SK-N-MC (cell line): ENCODE measurements around the gene VSTM4.

Experiments used
- DNase-seq: peaks from one replicate; pipeline ENCODE4 v3.0.0-alpha.2; 2011; ENCODE audit warnings: low read depth, low spot score
- H3K27ac ChIP-seq: fragments of 200-600 bp; sonication (generic); 2 replicates; pipeline ENCODE4 v1.5.1; 2016; ENCODE audit warnings: mixed run types
- H3K36me3 ChIP-seq: fragments of 200-600 bp; sonication (generic); 2 replicates; pipeline ENCODE4 v1.6.1; 2017; ENCODE audit warnings: antibody characterized with exemption, low read length, mixed read lengths; ENCODE audit not compliant: insufficient read depth
- H3K4me3 ChIP-seq: fragments of 200-600 bp; sonication (generic); 2 replicates; pipeline ENCODE4 v1.5.1; 2016
- H3K9ac ChIP-seq: fragments of 200-600 bp; sonication (generic); 2 replicates; pipeline ENCODE4 v1.8.0; 2017; ENCODE audit warnings: mixed run types, mixed read lengths; ENCODE audit not compliant: insufficient read length
- H3K9me3 ChIP-seq: fragments of 200-600 bp; sonication (generic); 2 replicates; pipeline ENCODE4 v1.6.1; 2017; ENCODE audit warnings: low read depth, mild to moderate bottlenecking, antibody characterized with exemption, low read length, moderate library complexity, mixed read lengths
- EZH2 ChIP-seq: fragments of 200-600 bp; sonication (generic); IDR thresholded peaks from one replicate; pipeline ENCODE4 v1.6.1; 2017; ENCODE audit warnings: antibody characterized with exemption
- FOXP2 ChIP-seq: optimal IDR thresholded peaks from 2 replicates; pipeline ENCODE3; 2011; ENCODE audit warnings: mild to moderate bottlenecking, moderate library complexity; ENCODE audit not compliant: insufficient read depth; ENCODE audit errors: extremely low read length, control extremely low read depth
- POLR2AphosphoS5 ChIP-seq: IDR thresholded peaks from 2 replicates; pipeline ENCODE4 v1.6.1; 2012; ENCODE audit warnings: mild to moderate bottlenecking, low read depth, low read length, borderline replicate concordance

The VSTM4 gene

GRCh38 chr10:49076741-49077521 lies 38.4 kb downstream of the VSTM4 start:
- no peak overlapping the region for H3K27ac ChIP-seq
- TF ChIP-seq FOXP2 (no peak), EZH2 (no peak), POLR2AphosphoS5 (no peak)

GRCh38 chr10:49076319-49076718 lies 39.0 kb downstream of the VSTM4 start:
- H3K36me3 ChIP-seq = no peaks in the 10 kb centered on the region
- H3K9ac ChIP-seq = no peak overlapping the region
- H3K9me3 ChIP-seq = no peaks in the 10 kb centered on the region
- no peak overlapping the region for H3K4me3 ChIP-seq
- DNase-seq = no peak
- H3K27ac ChIP-seq = no peak overlapping the region
- TF ChIP-seq FOXP2 (no peak), POLR2AphosphoS5 (no peak), EZH2 (no peak)

More at GRCh38 chr10:49076741-49077521, 38.4 kb downstream of the VSTM4 start:
- no peak for DNase-seq
- H3K9ac ChIP-seq = no peak overlapping the region
- H3K9me3 ChIP-seq = no peaks in the 10 kb centered on the region
- no peak overlapping the region for H3K4me3 ChIP-seq
- no peaks in the 10 kb centered on the region for H3K36me3 ChIP-seq

GRCh38 chr10:49075743-49076142 lies 39.6 kb downstream of the VSTM4 start:
- Histone ChIP-seq H3K27ac (no peak overlapping the region), H3K9me3 (no peaks in the 10 kb centered on the region), H3K4me3 (no peak overlapping the region), H3K36me3 (no peaks in the 10 kb centered on the region), H3K9ac (no peak overlapping the region)
- DNase-seq = no peak
- TF ChIP-seq FOXP2 (no peak), EZH2 (no peak), POLR2AphosphoS5 (no peak)

GRCh38 chr10:49074836-49075682 lies 40.3 kb downstream of the VSTM4 start:
- Histone ChIP-seq H3K4me3 (no peak overlapping the region), H3K9ac (no peak overlapping the region), H3K36me3 (no peaks in the 10 kb centered on the region), H3K9me3 (no peaks in the 10 kb centered on the region), H3K27ac (no peak overlapping the region)
- TF ChIP-seq EZH2 = no peak
- TF ChIP-seq FOXP2 = no peak
- TF ChIP-seq POLR2AphosphoS5 = no peak
- no peak for DNase-seq

- H3K9me3 ChIP-seq = no peaks in the 10 kb centered on the region
- TF ChIP-seq POLR2AphosphoS5 (no peak), FOXP2 (no peak), EZH2 (no peak)
- no peaks in the 10 kb centered on the region for H3K36me3 ChIP-seq
- no peak overlapping the region for H3K4me3 ChIP-seq
- no peak overlapping the region for H3K27ac ChIP-seq
- no peak overlapping the region for H3K9ac ChIP-seq
- DNase-seq = no peak
Measured at GRCh38 chr10:49072166-49072885, 43.0 kb downstream of the VSTM4 start.

GRCh38 chr10:49071160-49071761 lies 44.1 kb downstream of the VSTM4 start:
- no peak overlapping the region for H3K4me3 ChIP-seq
- H3K36me3 ChIP-seq = no peaks in the 10 kb centered on the region
- no peak for DNase-seq
- no peak overlapping the region for H3K27ac ChIP-seq
- no peak for TF ChIP-seq FOXP2
- H3K9ac ChIP-seq = no peak overlapping the region
- no peaks in the 10 kb centered on the region for H3K9me3 ChIP-seq

GRCh38 chr10:49070701-49071100 lies 44.6 kb downstream of the VSTM4 start:
- TF ChIP-seq FOXP2 = no peak
- TF ChIP-seq POLR2AphosphoS5 = no peak
- Histone ChIP-seq H3K27ac (no peak overlapping the region), H3K9ac (no peak overlapping the region), H3K9me3 (no peaks in the 10 kb centered on the region), H3K4me3 (no peak overlapping the region), H3K36me3 (no peaks in the 10 kb centered on the region)
- no peak for DNase-seq

- H3K36me3 ChIP-seq = no peaks in the 10 kb centered on the region
- no peak overlapping the region for H3K9ac ChIP-seq
- no peak for TF ChIP-seq FOXP2
- no peak for TF ChIP-seq POLR2AphosphoS5
- no peak for TF ChIP-seq EZH2
- H3K27ac ChIP-seq = no peak overlapping the region
- no peaks in the 10 kb centered on the region for H3K9me3 ChIP-seq
- no peak for DNase-seq
- no peak overlapping the region for H3K4me3 ChIP-seq
Measured at GRCh38 chr10:49068672-49069217, 46.6 kb downstream of the VSTM4 start.
